HUDEP-2 (cell line): Measurements from ENCODE around the gene NR1I3.
"Not testable (repeated sequence)": the region's sequence is repeated elsewhere in the genome, so short reads cannot be mapped to it uniquely, and the experiment has no call there.

Experiments used
- DNase-seq, 76 experiments: peaks; one replicate each; lab custom pipeline; 2025; ENCODE audit not compliant: unreplicated experiment in 76 of 76; lab: John Stamatoyannopoulos, UW

Gene NR1I3

GRCh38 chr1:161238039-161238473 is at the start of gene NR1I3:
Gene NR1I3, minus strand, starts transcription at chr1:161238203. Its CDS starts 1,638 bp downstream, at chr1:161236565.
- DNase-seq = no peak

GRCh38 chr1:161287482-161288054 is 49.6 kb upstream of the NR1I3 start:
- no peak for DNase-seq

- DNase-seq = no peak
Measured at GRCh38 chr1:161285521-161285920, 47.5 kb upstream of the NR1I3 start.

GRCh38 chr1:161285113-161285512 is 47.1 kb upstream of the NR1I3 start:
- DNase-seq = no peak

GRCh38 chr1:161282991-161283390 is 45.0 kb upstream of the NR1I3 start:
- DNase-seq = no peak

- no peak for DNase-seq
Measured at GRCh38 chr1:161274874-161275273, 36.9 kb upstream of the NR1I3 start.

GRCh38 chr1:161273402-161273801 is 35.4 kb upstream of the NR1I3 start:
- DNase-seq = no peak

- no peak for DNase-seq
Measured at GRCh38 chr1:161267321-161267720, 29.3 kb upstream of the NR1I3 start.

- no peak for DNase-seq
Measured at GRCh38 chr1:161266836-161267235, 28.8 kb upstream of the NR1I3 start.

GRCh38 chr1:161266202-161266601 is 28.2 kb upstream of the NR1I3 start:
- no peak for DNase-seq

GRCh38 chr1:161265305-161265704 is 27.3 kb upstream of the NR1I3 start:
- DNase-seq = no peak

GRCh38 chr1:161261261-161262235 is 23.5 kb upstream of the NR1I3 start:
- no peak for DNase-seq

GRCh38 chr1:161260376-161261260 is 22.6 kb upstream of the NR1I3 start:
- no peak for DNase-seq

GRCh38 chr1:161259765-161260164 is 21.8 kb upstream of the NR1I3 start:
- DNase-seq = no peak

- DNase-seq = no peak
Measured at GRCh38 chr1:161259345-161259702, 21.3 kb upstream of the NR1I3 start.

GRCh38 chr1:161258439-161259344 is 20.7 kb upstream of the NR1I3 start, which contains the start of gene PCP4L1:
Gene PCP4L1, plus strand, starts transcription at chr1:161258745. Its CDS starts 230 bp downstream, at chr1:161258975.
- peak in 2 of 76 experiments; percentile 5 to 6 for DNase-seq

- DNase-seq = not testable (repeated sequence)
Measured at GRCh38 chr1:161257109-161257508, 19.1 kb upstream of the NR1I3 start.

- DNase-seq = not testable (repeated sequence)
Measured at GRCh38 chr1:161255955-161256520, 18.0 kb upstream of the NR1I3 start.

GRCh38 chr1:161255302-161255701 is 17.3 kb upstream of the NR1I3 start:
- not testable (repeated sequence) for DNase-seq
